HCT116 (cell line): ENCODE measurements around the gene PDE2A. TPM values are rescaled to one million over a fixed set of nuclear protein-coding genes. Genes with fewer than 3 reads are reported as not detected.

Experiments
- ATAC-seq: fragments of 200-7000 bp; cut with Tn5 transposase; 2 replicates; pipeline ENCODE4 v1.9.1; 2020; ENCODE audit warnings: mild to moderate bottlenecking, moderate library complexity
- BruUV-seq: library from RNA; stranded (reverse); fragments of 400-500 nt; replicated peaks from 2 replicates; lab custom pipeline; 2021; lab: Mats Ljungman, UMichigan
- CTCF ChIA-PET: fragments of 300-600 bp; sonication (Branson Sonifier 250); formaldehyde crosslinking; loops from one replicate; lab custom pipeline; 2021; ENCODE audit warnings: antibody characterized with exemption; lab: Charles Lee
- POLR2A ChIA-PET: fragments of 300-600, 350-600 bp; sonication (Branson Sonifier 250); formaldehyde crosslinking; loops from one replicate; lab custom pipeline; 2021; ENCODE audit warnings: antibody characterized with exemption; lab: Charles Lee
- RAD21 ChIA-PET, 2 experiments: fragments of 300-600 bp; sonication (Branson Sonifier 250); formaldehyde crosslinking; loops; one replicate each; lab custom pipeline; 2023; ENCODE audit warnings: low total read pairs in 2 of 2; ENCODE audit not compliant: uncharacterized antibody in 2 of 2, unreplicated experiment in 2 of 2, low non-redundant PET in 1 of 2; lab: Charles Lee
- DNase-seq: peaks from one replicate; pipeline ENCODE4 v3.0.0-alpha.2; 2010; ENCODE audit warnings: low read depth, low spot score
- H2AFZ ChIP-seq: fragments of 200-600 bp; shearing (Covaris generic), sonication (generic); 2 replicates; pipeline ENCODE4 v1.6.1; 2017; ENCODE audit warnings: low read depth, mixed run types, mixed read lengths, antibody characterized with exemption, low read length; ENCODE audit not compliant: poor library complexity, severe bottlenecking
- H3K27ac ChIP-seq: 2 replicates; pipeline ENCODE4 v1.5.1; 2012; ENCODE audit warnings: low read depth, low read length
- H3K27me3 ChIP-seq: fragments of 200-600 bp; sonication (generic); 2 replicates; pipeline ENCODE4 v1.6.1; 2016; ENCODE audit warnings: mixed run types, low read length, mixed read lengths; ENCODE audit not compliant: insufficient read depth
- H3K36me3 ChIP-seq, 2 experiments: fragments of 200-500 bp in 1 of 2; fragments of 200-600 bp in 1 of 2; sonication (Bioruptor generic) in 1 of 2; sonication (generic) in 1 of 2; 2 replicates each; pipeline versions ENCODE4 v1.5.1 to v1.6.1; 2014 to 2016; ENCODE audit warnings: low read length in 2 of 2, inconsistent platforms in 1 of 2, mixed read lengths in 1 of 2, mixed run types in 1 of 2; ENCODE audit not compliant: insufficient read depth in 2 of 2, control insufficient read depth in 1 of 2
- H3K4me1 ChIP-seq, 2 experiments: fragments of 200-600 bp in 1 of 2; sonication (generic) in 1 of 2; 2 replicates each; pipeline versions ENCODE4 v1.5.1 to v1.6.1; 2012 to 2017; ENCODE audit warnings: low read length in 2 of 2, inconsistent platforms in 1 of 2, mild to moderate bottlenecking in 1 of 2, mixed read lengths in 1 of 2, mixed run types in 1 of 2, moderate library complexity in 1 of 2; ENCODE audit not compliant: insufficient read depth in 2 of 2, control insufficient read depth in 1 of 2
- H3K4me2 ChIP-seq: fragments of 200-600 bp; sonication (generic); 2 replicates; pipeline ENCODE4 v1.6.1; 2017; ENCODE audit warnings: mixed run types, low read length, mixed read lengths
- H3K4me3 ChIP-seq, 2 experiments: fragments of 200-600 bp in 1 of 2; sonication (generic) in 1 of 2; replicated peaks in 1 of 2; 2 replicates each; pipeline ENCODE4 v1.5.1; 2011 to 2016; ENCODE audit warnings: low read length in 2 of 2, control low read depth in 1 of 2, low read depth in 1 of 2, mild to moderate bottlenecking in 1 of 2, mixed read lengths in 1 of 2, mixed run types in 1 of 2
- H3K79me2 ChIP-seq: fragments of 200-600 bp; sonication (generic); 2 replicates; pipeline ENCODE4 v1.6.1; 2017; ENCODE audit warnings: mild to moderate bottlenecking, mixed run types, low read length, moderate library complexity, mixed read lengths; ENCODE audit not compliant: insufficient read depth
- H3K9ac ChIP-seq: fragments of 200-600 bp; sonication (generic); 2 replicates; pipeline ENCODE4 v1.6.1; 2016; ENCODE audit warnings: low read length, mixed read lengths
- H3K9me2 ChIP-seq: fragments of 200-600 bp; sonication (generic), shearing (Covaris generic); 2 replicates; pipeline ENCODE4 v1.6.1; 2017; ENCODE audit warnings: mixed run types, mild to moderate bottlenecking, moderate library complexity; ENCODE audit not compliant: insufficient read depth
- H3K9me3 ChIP-seq, 2 experiments: fragments of 200-500 bp in 1 of 2; fragments of 200-600 bp in 1 of 2; sonication (Bioruptor generic) in 1 of 2; sonication (generic) in 1 of 2; 2 replicates each; pipeline ENCODE4 v1.6.1; 2014 to 2017; ENCODE audit warnings: low read length in 2 of 2, mixed read lengths in 2 of 2, inconsistent platforms in 1 of 2, low read depth in 1 of 2, mild to moderate bottlenecking in 1 of 2, mixed run types in 1 of 2, moderate library complexity in 1 of 2; ENCODE audit not compliant: control insufficient read depth in 1 of 2, insufficient read depth in 1 of 2
- H4K20me1 ChIP-seq: fragments of 200-600 bp; sonication (generic), shearing (Covaris generic); 2 replicates; pipeline ENCODE4 v1.6.1; 2017; ENCODE audit warnings: mixed run types, mild to moderate bottlenecking, moderate library complexity; ENCODE audit not compliant: insufficient read depth
- CBX3 ChIP-seq: IDR thresholded peaks from 2 replicates; pipeline ENCODE4 v1.6.1; 2012; ENCODE audit warnings: low read depth
- EZH2 ChIP-seq: fragments of 200-600 bp; sonication (generic); IDR thresholded peaks from 2 replicates; pipeline ENCODE4 v1.6.1; 2017; ENCODE audit warnings: antibody characterized with exemption, mixed run types
- FOSL1 ChIP-seq: IDR thresholded peaks from 2 replicates; pipeline ENCODE4 v1.6.1; 2012; ENCODE audit warnings: low read depth
- RAD21 ChIP-seq: IDR thresholded peaks from 2 replicates; pipeline ENCODE4 v1.6.1; 2012; ENCODE audit warnings: low read depth, mild to moderate bottlenecking
- SIN3A ChIP-seq: IDR thresholded peaks from 2 replicates; pipeline ENCODE4 v1.6.1; 2012; ENCODE audit warnings: low read depth
- SP1 ChIP-seq: IDR thresholded peaks from 2 replicates; pipeline ENCODE4 v1.6.1; 2012; ENCODE audit warnings: low read depth
- TCF7L2 ChIP-seq: IDR thresholded peaks from 2 replicates; pipeline ENCODE4 v1.7.0; 2011; ENCODE audit warnings: borderline replicate concordance, inconsistent platforms; ENCODE audit not compliant: insufficient read depth, insufficient read length; ENCODE audit errors: extremely low read depth
- YY1 ChIP-seq: IDR thresholded peaks from 2 replicates; pipeline ENCODE4 v1.6.1; 2011; ENCODE audit warnings: low read length, low read depth, moderate library complexity, mild to moderate bottlenecking; ENCODE audit not compliant: insufficient replicate concordance; ENCODE audit errors: extremely low read depth
- ZFX ChIP-seq: fragments of 450-650 bp; IDR thresholded peaks from 2 replicates; pipeline ENCODE4 v1.6.1; 2017
- intact Hi-C: fragments of 100-400 bp; cut with micrococcal nuclease; formaldehyde crosslinking; loops from 2 replicates; pipeline ENCODE4 v1.10.0; 2022
- total RNA-seq: library from RNA; stranded (reverse); gene quantifications from one replicate; pipeline ENCODE4 v1.2.1, GENCODE V29; 2021; ENCODE audit not compliant: unreplicated experiment
- TF ChIP-seq, protein P1 (sequence below): IDR thresholded peaks from 2 replicates; pipeline ENCODE4 v1.6.1; 2011; ENCODE audit warnings: mild to moderate bottlenecking, low read length, moderate library complexity; ENCODE audit not compliant: insufficient replicate concordance; ENCODE audit errors: extremely low read depth
- TF ChIP-seq, protein P2 (sequence below): IDR thresholded peaks from 2 replicates; pipeline ENCODE4 v1.6.1; 2012
- TF ChIP-seq, protein P3 (sequence below), 3 experiments: fragments of 200-600 bp in 1 of 3; sonication (generic) in 1 of 3; IDR thresholded peaks in 2 of 3; conservative IDR thresholded peaks in 1 of 3; 2 replicates each; pipeline ENCODE4 v1.5.1; 2012 to 2017; ENCODE audit warnings: low read depth in 2 of 3, low read length in 2 of 3, antibody characterized with exemption in 1 of 3, borderline replicate concordance in 1 of 3, control low read depth in 1 of 3, mild to moderate bottlenecking in 1 of 3, mixed read lengths in 1 of 3, mixed run types in 1 of 3, moderate library complexity in 1 of 3; ENCODE audit not compliant: insufficient read depth in 1 of 3

Gene PDE2A
- total RNA-seq, 1 experiment from 2014 or later: 7.6 TPM

DNA sequence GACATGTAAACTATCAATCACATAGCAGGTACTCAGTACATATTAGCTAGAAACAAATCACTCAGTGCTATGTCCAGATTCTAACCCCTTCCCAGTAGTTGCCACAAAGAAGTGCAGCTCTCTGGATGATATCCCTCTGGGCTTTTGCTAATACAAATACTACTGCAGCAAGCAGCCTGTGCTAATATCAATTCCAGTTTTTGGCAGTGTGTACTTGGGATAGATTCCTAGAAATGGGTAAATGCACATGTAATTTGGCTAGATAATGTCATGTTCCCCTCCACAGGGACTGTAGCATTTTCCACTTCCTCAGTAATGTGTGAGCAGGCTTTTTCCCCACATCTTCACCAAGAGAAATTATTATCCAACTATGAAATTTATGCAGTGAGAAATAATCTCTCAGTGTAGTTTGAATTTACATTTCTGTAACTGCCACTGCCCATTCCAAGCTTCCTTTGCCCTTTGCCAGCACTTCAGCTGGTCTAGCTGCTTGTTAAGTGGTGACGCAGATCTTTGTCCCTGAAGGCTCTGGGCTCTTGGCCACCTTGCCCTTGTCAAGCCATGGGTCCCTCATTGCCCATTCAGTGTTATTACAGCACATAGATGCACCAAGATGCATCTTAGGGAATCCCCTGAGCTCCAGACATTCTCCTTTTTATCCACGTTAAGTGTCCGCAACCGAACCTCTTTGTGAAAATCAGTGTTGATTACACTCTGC lies 132.8 kb downstream of the PDE2A start:
- ATAC-seq (no peak), DNase-seq (no peak)
- peaks cover 21% of the 10 kb centered on the region; the same call in 1 of the 2 replicates for H3K27me3 ChIP-seq
- ChIA-PET POLR2A (no interaction called here), CTCF (interaction anchor here (1.0 kb wide), 1 partner anchor 70 kb away, joined by 3 read pairs; no protein-coding TSS in a partner anchor), RAD21 (no interaction called here)
- no peaks in the 10 kb centered on the region for H3K9me3 ChIP-seq
- TF ChIP-seq SIN3A: no peak
- no peak for TF ChIP-seq ZFX
- TF ChIP-seq, protein P1, sequence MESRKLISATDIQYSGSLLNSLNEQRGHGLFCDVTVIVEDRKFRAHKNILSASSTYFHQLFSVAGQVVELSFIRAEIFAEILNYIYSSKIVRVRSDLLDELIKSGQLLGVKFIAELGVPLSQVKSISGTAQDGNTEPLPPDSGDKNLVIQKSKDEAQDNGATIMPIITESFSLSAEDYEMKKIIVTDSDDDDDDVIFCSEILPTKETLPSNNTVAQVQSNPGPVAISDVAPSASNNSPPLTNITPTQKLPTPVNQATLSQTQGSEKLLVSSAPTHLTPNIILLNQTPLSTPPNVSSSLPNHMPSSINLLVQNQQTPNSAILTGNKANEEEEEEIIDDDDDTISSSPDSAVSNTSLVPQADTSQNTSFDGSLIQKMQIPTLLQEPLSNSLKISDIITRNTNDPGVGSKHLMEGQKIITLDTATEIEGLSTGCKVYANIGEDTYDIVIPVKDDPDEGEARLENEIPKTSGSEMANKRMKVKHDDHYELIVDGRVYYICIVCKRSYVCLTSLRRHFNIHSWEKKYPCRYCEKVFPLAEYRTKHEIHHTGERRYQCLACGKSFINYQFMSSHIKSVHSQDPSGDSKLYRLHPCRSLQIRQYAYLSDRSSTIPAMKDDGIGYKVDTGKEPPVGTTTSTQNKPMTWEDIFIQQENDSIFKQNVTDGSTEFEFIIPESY: no peak
- no peak for TF ChIP-seq YY1
- no peak for TF ChIP-seq SP1
- TF ChIP-seq, protein P2, sequence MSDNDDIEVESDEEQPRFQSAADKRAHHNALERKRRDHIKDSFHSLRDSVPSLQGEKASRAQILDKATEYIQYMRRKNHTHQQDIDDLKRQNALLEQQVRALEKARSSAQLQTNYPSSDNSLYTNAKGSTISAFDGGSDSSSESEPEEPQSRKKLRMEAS: no peak
- no peak for TF ChIP-seq FOSL1
- no peak for TF ChIP-seq CBX3
- TF ChIP-seq, protein P3, sequence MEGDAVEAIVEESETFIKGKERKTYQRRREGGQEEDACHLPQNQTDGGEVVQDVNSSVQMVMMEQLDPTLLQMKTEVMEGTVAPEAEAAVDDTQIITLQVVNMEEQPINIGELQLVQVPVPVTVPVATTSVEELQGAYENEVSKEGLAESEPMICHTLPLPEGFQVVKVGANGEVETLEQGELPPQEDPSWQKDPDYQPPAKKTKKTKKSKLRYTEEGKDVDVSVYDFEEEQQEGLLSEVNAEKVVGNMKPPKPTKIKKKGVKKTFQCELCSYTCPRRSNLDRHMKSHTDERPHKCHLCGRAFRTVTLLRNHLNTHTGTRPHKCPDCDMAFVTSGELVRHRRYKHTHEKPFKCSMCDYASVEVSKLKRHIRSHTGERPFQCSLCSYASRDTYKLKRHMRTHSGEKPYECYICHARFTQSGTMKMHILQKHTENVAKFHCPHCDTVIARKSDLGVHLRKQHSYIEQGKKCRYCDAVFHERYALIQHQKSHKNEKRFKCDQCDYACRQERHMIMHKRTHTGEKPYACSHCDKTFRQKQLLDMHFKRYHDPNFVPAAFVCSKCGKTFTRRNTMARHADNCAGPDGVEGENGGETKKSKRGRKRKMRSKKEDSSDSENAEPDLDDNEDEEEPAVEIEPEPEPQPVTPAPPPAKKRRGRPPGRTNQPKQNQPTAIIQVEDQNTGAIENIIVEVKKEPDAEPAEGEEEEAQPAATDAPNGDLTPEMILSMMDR (IDR thresholded peaks at IDR 0.05 in 2 of 3, conservative IDR thresholded peaks at IDR 0.05 in 1 of 3; ENCODE audit: borderline replicate concordance in 1 of 3, insufficient read depth in 1 of 3, low read depth in 2 of 3, low read length in 2 of 3): no peak
- no peak for TF ChIP-seq RAD21
- TF ChIP-seq EZH2: no peak
- TF ChIP-seq TCF7L2: no peak
- no peaks in the 10 kb centered on the region for H3K79me2 ChIP-seq
- intact Hi-C loops: no loop called here
- no peak overlapping the region for H3K4me3 ChIP-seq
- H3K36me3 ChIP-seq: no peaks in the 10 kb centered on the region
- H3K4me1 ChIP-seq: no peaks in the 10 kb centered on the region
- no peak overlapping the region for H3K9ac ChIP-seq
- H3K9me2 ChIP-seq: no peaks in the 10 kb centered on the region
- H3K27ac ChIP-seq: no peak overlapping the region
- no TSS peak for BruUV-seq
- H3K4me2 ChIP-seq: no peak overlapping the region
- no peak overlapping the region for H2AFZ ChIP-seq
- no peaks in the 10 kb centered on the region for H4K20me1 ChIP-seq
